Occipital lobe (tissue), 2 donors: ENCODE results near the gene SLC13A3. TPM values are rescaled to one million over a fixed set of nuclear protein-coding genes. Genes with fewer than 3 reads are reported as not detected.
A peak's percentile ranks its signal among the peaks of the same experiment; 100 is the strongest.

Source experiments
- DNase-seq: peaks from one replicate; lab custom pipeline; 2025; lab: John Stamatoyannopoulos, UW
- total RNA-seq: library from RNA; depleted of rRNA; stranded (reverse); fragments of >200 nt; gene quantifications from one replicate; pipeline ENCODE4 v1.2.3, GENCODE V29; 2014

SLC13A3 gene
- total RNA-seq, 1 donor from 2014 or later, result 10.8 TPM

- DNase-seq, result peak; percentile 16
Observed at GRCh38 chr20:46558511-46558959, 92.7 kb downstream of the SLC13A3 start.

DNA sequence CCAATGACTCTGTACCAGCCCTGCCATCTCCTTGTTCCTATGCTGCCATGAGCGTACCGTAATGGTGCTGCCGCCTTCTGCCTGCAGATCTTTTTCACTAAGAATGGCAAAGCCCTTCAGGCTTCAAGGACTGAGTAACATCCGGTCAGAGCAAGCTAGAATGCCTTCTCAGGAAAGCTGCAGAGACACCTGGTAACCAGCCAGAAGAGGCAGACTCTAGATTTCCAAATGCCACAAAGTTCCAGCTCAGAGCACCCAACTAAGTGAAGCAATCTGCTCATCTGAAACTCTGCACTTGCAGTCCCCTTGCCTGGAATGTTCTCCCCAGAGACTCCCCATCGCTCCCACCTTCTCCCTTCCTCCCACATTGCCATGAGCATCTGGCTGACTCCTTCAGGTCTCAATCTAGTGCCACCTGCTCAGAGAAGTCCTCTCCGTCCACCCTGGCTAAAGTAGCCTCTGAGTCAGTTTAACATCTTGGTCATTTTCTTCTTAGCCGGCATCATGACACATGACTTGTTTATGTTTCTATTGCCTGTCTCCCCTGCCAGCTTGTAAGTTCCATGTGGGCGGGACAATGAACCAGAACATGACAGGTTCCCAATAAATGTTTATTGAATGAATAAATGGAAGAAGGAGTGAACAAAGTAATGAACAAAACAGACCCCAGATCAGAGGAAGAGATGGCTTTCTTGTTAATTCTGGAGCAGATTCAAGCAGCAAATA is 93.9 kb downstream of the SLC13A3 start:
- DNase-seq, result no peak

GRCh38 chr20:46555370-46555956 is 95.8 kb downstream of the SLC13A3 start:
- DNase-seq, result no peak

GRCh38 chr20:46554828-46555227 is 96.4 kb downstream of the SLC13A3 start:
- no peak for DNase-seq

GRCh38 chr20:46553926-46554325 is 97.3 kb downstream of the SLC13A3 start:
- no peak for DNase-seq

GRCh38 chr20:46552460-46553420 is 98.5 kb downstream of the SLC13A3 start:
- DNase-seq, result no peak

GRCh38 chr20:46551522-46552381 is 99.5 kb downstream of the SLC13A3 start:
- DNase-seq, result no peak

GRCh38 chr20:46550461-46550860 is 100.8 kb downstream of the SLC13A3 start, which contains the start of gene OCSTAMP:
TSS of gene OCSTAMP (minus strand) at chr20:46550654. CDS start at chr20:46550560, 94 bp downstream.
- DNase-seq, result no peak

DNA sequence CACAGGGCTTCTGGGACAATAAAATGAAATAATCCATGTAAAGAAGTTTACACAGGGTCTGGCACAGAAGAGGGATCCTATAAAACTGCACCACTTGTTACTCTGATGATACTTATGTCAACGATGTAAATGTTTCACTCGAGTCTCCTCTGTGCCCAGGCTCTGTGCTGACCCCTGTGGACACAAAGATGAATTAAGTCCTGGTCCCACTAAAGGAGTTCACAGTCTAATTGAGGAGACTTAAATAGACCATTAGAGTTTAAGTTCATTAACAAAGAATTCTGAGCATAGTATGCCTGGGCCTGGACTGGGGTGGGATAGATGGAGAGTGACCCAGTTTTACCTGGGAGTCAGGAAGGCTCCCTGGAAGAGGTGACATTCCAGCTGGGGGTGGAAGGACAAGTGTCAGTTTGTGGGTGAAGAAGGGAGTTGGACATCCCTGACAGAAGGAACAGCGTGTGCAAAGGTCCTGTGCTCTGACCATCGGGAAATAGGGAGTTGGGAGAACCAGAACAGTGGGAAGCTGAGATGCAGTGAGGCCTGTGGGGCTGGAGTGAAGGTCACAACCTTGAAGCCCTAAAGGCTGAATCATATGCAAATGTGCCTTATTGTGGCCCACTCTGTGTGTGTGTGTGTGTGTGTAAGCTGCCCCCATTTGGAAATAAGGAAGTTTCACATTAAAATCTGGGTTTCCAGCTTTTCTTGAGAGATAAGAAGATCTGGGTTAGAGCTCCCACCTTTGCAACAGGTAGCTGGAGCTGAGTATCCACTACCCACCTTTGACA is 101.9 kb downstream of the SLC13A3 start:
- DNase-seq, result no peak

GRCh38 chr20:46548688-46549087 is 102.6 kb downstream of the SLC13A3 start:
- DNase-seq, result no peak

DNA sequence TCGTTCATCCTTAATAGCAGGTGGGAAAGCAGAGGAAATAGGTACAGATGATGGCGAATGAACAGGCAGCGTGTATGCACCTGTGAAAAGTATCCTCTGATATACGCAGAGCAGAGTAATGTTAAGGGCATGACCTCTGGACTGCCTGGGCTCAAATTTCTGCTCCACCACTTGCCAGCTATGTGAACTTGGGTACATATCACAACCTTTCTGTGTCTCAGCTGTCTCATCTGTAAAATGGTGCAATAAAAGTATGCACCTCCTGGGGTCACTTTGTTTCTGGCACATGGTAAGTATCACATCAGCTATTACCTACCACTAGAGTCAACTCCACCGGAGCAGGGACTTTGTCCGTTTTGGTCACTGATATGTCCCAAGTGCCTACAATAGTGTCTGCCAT is 103.3 kb downstream of the SLC13A3 start:
- no peak for DNase-seq

DNA sequence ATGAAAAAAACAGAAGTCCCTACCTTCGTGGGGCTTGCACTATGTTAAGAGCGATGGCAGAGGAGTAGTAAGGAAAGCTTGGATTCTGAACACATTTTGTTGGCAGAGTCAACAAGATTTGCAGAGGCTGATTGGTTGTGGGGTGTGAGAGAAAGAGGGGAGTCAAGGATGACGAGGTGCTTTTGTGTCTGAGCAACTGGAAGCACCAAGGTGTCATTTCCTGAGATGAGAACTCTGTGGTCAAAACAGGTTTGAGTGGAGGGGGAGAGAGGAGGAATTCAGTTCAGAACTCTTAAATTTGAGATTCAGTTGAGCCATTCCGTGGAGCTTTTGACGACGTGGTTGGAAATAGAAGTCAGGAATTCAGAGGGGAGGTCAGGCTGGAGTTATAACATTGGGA is 104.3 kb downstream of the SLC13A3 start:
- DNase-seq, result no peak

GRCh38 chr20:46546298-46546697 is 105.0 kb downstream of the SLC13A3 start:
- no peak for DNase-seq

DNA sequence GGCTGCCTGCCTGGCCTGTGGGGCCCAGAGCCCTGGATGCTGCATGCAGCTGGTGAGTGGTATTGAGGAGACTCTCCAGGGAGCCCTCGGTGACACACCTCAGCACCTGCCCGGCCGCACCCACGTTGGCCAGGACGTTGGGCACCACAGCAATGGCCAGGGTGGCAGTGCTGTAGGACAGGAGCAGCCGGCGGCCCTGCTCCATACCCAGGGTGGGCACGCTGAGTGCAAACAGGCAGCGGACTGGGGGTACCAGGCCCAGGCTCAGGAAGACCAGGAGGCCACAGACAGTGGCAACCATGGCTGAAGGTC is 105.5 kb downstream of the SLC13A3 start:
- no peak for DNase-seq

DNA sequence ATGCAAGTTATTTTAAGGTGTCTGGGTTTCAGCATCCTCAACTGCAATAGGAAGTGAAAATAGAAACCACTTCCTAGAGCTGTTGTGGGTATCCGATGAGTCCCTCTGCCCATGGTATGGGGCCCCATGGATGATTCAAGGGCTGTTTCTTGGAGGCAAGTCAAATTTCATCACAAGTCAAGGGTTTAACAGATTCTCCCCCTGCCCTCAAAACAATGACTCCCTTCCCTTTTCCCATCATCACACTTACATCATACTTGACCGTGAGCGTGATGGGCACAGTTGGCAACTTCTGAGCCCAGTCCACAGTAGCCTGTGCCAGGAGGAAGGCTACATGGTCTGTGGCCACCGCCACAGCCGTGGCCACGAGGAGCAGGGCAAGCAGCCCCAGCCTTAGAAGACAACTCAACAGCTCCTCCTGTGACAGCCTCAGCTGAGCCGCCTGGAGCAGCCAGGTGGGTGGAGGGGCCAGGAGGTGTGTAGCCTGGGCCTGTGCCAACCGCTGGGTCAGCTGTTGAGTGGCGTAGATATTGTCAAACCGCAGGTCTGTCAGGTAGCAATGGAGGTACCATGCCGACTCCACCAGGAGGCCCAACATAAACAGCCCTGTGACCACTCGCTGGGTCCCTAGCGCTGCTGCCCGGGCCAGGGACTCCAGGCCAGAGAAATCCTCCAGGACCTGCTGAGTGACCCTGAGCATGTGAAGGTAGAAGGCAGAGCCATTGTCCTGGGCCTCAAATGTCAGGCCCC is 106.0 kb downstream of the SLC13A3 start:
- no peak for DNase-seq

GRCh38 chr20:46544576-46544975 is 106.7 kb downstream of the SLC13A3 start:
- no peak for DNase-seq

GRCh38 chr20:46543959-46544358 is 107.3 kb downstream of the SLC13A3 start:
- DNase-seq, result no peak

- no peak for DNase-seq
Observed at GRCh38 chr20:46543033-46543432, 108.2 kb downstream of the SLC13A3 start.

DNA sequence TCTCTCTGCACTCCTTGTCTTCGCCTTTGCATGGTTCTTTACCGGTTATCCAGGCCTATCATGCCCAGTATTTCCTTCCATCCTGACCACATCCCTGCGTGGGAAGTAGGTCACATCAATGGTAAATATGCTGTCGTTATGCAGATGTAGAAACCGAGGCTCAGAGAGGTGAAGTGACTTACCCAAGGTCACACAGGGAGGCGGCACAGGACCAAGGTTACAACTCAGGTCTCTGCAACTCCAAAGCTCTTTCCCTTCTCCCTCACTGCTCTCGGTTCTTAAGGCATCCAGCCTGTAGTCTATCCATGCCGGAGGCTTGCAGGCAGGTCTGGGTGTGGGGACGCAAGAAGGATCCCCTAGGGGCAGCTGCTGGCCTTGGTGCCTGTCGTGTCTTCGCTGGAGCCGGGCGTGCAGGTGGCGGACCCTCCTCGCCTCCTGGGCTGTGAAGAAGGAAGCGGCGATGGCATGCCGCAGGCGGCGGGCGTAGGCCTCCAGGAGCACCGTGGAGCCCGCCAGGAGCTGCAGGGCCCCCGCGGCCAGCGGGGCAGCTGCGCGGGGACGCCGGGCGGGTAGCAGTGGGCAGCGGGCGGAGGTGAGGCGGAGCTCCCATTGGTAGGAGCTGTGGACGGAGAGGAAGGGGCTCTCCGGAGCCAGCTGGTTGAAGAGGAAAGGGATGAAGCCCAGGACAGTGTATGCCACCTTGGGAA is 109.9 kb downstream of the SLC13A3 start:
- no peak for DNase-seq
